Femur (tissue), 1 donor: Measurements from ENCODE around the gene ABCD1.

Experiments used
- DNase-seq: peaks from one replicate; pipeline ENCODE4 v3.0.0-alpha.2; 2017

Gene ABCD1

GRCh38 chrX:153763989-153764755 lies 39.5 kb downstream of the ABCD1 start, which contains the start of gene PLXNB3:
PLXNB3 (plus strand) TSS chrX:153764249; CDS start chrX:153765536, 1,287 bp downstream.
- peak; percentile 78 for DNase-seq

- DNase-seq: no peak
Observed at GRCh38 chrX:153764786-153765137, 40.1 kb downstream of the ABCD1 start.

GRCh38 chrX:153765138-153766079 lies 40.8 kb downstream of the ABCD1 start:
- peak; percentile 33 for DNase-seq

- peak; percentile 45 for DNase-seq
Observed at GRCh38 chrX:153766098-153766817, 41.6 kb downstream of the ABCD1 start.

- DNase-seq: peak; percentile 20
Observed at GRCh38 chrX:153766871-153767673, 42.4 kb downstream of the ABCD1 start.

- peak; percentile 12 for DNase-seq
Observed at GRCh38 chrX:153767674-153768055, 43.0 kb downstream of the ABCD1 start.

- DNase-seq: no peak
Observed at GRCh38 chrX:153768311-153769157, 43.9 kb downstream of the ABCD1 start.

GRCh38 chrX:153769158-153769864 lies 44.7 kb downstream of the ABCD1 start:
- DNase-seq: no peak

- peak; percentile 16 for DNase-seq
Observed at GRCh38 chrX:153769865-153770600, 45.4 kb downstream of the ABCD1 start.

- DNase-seq: peak; percentile 13
Observed at GRCh38 chrX:153770601-153771414, 46.2 kb downstream of the ABCD1 start.

GRCh38 chrX:153771415-153772315 lies 47.0 kb downstream of the ABCD1 start:
- DNase-seq: peak; percentile 11

GRCh38 chrX:153772316-153773217 lies 47.9 kb downstream of the ABCD1 start:
- peak; percentile 15 for DNase-seq

GRCh38 chrX:153773218-153773611 lies 48.6 kb downstream of the ABCD1 start:
- DNase-seq: no peak

GRCh38 chrX:153773741-153774575 lies 49.3 kb downstream of the ABCD1 start:
- DNase-seq: peak; percentile 12

- peak; percentile 14 for DNase-seq
Observed at GRCh38 chrX:153774576-153775292, 50.1 kb downstream of the ABCD1 start.
